Activated effector memory CD4-positive, alpha-beta T cell treated with Interleukin-2 at 50 U/mL for 16 hours (primary cell): ENCODE results near the gene SLC6A9.

Source experiments
- DNase-seq: peaks from one replicate; pipeline ENCODE4 v3.0.0-alpha.2; 2020

SLC6A9 gene

DNA sequence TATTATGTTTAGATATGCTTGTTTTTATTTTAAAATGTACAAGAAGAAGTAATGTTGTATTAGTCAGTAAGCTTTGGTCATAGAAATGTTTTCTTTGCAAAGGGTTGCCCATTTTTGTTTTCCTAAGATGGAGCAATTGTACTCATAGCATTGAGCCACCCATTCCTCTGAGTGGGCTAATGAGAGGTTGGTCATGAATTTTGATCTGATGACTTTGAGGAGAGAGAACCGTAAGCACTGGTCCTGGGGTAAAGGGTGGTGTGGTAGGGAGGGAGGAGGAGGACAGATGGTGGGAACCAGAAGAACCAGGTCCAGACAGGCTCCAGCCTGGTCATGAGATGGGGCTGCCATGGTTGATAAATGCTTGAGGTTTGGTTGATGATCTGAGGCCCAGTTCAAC lies 15.9 kb upstream of the SLC6A9 start:
- DNase-seq = no peak

DNA sequence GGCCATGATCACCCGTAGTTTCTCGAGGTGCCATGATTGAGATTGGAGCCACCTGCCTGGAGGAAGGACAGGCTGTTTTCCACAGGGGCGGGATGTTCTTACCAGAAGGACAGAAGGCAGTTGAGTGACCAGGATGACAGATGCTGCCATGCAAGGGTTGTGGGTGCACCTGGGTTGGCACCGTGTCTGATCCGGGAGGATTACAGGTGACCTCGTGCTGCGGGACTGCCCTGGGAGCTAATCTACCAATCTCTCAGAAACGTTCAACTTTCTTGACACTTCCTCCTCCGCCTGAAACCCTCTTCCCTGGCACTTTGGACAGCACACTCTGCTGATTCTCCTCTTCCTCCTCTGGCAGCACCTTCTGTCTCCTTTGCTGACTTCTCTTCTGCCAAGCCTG lies 13.8 kb upstream of the SLC6A9 start:
- DNase-seq = no peak

DNA sequence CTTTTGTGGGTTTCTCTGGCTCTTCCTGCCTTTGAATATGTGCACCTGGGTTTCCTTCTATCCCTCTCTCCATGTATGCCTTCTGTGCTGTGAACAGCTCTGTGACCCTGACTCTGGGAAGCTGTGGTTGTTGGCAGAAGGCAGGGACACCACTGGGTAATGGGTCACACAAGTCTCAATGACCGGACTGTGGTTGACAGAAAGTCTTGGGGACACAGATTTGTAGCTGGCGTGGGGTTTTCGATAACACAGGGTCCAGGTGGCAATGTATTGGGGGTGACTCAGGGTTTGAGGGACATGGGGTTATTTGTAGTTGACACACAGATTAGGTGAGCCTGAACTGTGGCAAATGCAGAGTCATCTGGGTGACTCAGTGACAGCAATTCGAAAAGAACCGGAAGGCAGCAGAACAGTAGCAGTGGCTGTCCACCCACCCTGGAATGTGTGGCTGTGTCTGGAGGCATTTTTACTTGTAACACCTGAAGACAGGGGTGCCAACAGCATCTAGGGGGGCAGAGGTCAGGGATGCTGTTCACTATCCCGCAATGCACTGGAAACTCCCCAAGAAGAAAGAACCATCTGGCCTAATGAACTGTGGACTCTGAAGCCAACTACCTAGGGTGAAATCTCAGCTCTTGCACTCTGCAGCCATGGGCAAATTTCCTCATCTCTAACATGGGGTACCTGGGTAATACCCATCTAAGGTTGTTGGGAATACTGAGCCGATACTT lies 13.0 kb upstream of the SLC6A9 start:
- DNase-seq = no peak

DNA sequence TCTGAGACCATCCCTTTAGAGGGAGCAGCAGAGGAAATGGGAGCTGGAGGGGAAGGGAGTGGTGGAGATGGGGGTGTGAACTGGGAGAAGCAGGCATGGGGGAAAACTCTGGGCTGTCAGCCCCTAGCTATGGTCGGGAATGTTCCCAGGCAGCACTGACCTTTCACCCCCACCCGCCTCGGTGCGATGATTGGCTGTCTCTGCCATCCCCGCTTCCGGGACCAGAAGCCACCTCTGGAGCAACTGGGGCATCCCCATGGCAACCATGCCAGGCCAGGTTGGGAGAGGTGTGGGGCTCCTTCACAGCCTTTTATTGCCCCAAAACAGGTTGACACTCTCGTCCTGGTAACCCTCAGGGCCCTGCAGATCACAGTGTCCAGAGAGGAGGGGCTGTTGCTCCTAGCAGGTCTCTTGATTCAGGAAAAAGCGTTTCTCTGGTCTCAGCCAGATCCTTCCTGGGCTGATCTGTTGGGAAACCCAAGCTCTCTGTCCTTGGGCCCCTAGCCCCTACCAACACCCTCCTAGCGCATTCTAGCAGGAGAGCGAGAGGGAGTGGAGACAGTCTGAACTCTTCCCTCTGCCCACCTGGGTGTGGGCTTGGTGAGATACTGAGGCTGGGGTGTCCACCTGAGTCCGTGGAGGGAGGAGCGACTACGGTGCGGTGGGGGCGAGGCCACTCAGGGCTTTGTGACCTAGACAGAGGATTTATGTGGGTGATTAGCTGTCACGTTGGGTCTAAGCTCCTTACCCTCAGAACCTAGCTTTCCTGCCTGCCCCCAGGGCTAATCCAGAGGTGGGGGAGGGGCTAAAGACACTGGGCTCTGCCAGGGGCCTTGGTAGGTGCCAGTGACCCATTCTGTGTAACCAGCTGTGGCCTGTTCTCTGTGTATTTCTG lies 12.2 kb upstream of the SLC6A9 start:
- DNase-seq = no peak

DNA sequence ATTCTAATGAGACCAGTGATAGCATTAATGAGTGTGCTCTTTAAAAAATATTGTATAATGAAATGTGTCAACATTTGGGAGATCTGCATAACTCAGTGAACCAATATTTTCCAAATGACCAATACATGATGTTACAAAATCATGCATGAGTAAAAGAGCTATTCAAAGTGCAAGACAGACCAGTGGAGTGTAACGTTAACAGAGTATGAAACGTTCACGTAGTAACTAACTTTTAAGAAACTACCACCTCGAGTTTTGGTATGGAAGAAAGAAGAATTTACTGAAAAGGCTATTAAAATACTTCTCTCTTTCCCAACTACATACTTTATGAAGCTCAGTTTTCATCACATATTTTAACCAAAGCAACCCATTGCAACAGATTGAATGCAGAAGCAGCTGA lies 9.6 kb upstream of the SLC6A9 start:
- no peak for DNase-seq

DNA sequence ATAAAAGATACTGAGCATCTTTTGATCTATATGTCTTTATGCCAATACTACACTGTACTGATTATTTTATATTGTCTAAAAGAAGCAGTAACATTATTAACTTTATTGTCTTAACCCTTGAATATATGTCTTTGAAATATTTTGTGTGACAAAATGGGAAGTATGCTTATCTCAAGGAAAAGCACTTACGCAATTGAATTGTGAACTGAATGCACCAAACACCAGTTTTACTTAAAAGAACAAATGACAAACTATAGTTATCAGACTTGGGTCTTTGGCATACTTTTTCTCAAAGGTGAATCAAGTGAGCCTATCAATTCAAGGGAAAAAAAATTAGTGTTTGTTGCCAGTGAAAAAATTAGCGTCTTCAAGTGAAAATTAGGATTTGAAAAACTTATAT lies 9.2 kb upstream of the SLC6A9 start:
- DNase-seq = no peak

DNA sequence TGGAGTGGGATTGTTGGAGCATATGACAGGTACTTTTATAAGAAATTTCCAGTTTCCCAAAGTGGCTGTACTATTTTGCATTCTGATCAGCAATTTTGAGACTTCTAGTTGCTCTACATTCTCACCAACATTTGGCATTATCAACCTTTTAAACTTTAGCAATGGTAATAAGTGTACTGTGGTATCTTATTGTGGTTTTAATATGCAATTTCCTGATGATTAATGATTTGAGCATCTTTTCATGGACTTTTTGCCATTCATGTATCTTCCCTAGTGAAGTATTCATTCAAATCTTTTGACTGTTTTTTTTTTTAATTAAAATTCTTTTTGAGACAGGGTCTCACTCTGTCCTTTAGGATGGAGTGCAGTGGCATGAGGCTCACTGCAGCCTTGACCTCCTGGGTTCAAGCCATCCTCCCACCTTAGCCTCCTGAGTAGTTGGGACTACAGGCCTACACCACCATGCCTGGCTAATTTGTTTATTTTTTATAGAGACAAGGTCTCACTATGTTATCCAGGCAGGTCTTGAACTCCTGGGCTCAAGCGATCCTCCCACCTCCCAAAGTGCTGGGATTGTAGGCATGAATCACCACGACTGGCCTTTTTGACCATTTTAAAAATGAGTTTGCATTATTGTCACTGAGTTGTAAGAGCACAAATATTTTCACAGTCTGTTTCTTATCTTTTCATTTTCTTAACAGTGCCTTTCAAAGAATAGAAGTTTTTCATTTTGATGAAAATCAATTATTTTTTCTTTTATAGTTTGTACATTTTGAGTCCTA lies 7.8 kb upstream of the SLC6A9 start:
- no peak for DNase-seq

DNA sequence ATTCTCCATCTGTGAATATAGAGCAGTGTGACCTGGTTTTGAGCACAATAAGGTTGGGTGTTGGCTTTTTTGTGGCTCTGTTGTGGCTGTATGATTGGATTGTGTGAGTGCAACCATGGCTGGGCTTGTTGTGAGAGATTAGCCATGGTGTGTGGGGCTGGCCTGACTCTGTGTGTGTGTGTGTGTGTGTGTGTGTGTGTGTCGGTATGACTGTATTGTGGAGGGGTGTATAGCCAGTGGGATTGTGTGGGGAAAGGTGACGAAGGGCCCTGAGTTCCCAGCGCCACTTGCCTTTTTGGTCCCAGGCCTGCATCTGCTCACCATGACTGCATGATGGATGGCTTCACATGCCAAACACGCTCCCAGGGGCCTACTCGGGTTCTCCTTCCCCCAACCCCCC lies 5.9 kb upstream of the SLC6A9 start:
- no peak for DNase-seq

DNA sequence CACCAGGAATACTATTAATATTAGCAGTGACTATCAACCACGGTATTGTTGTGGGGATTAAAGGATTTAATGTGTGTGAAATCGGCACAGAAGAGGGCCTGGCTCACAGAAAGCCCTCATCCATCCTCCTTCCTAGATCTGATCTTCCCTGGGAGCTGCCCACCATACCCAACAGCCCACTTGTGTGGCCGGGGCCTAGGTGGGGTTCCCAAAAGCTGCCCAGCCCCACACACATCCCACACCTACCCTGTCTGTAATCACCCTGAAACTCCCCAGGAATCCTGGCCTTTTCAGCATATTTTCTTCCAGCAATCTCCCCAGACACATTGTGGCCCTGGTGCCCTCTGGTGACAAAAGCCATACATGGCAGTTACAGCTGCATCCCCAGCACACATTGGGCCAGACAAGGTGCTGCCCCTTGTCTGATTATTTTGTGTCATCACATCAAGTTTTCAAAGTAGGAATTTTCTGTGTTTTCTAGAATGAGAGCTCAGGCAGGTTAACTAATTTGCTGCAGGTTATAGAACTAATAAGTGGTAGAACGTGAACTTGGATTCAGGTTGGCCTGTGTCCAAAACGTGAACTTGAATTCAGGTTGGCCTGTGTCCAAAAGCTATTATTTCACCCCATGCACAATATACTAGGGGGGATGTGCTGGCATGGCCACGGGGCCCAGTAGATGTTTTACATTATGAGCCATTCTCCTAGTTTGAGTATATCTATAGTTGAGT lies 5.3 kb upstream of the SLC6A9 start:
- peak; percentile 44 for DNase-seq

DNA sequence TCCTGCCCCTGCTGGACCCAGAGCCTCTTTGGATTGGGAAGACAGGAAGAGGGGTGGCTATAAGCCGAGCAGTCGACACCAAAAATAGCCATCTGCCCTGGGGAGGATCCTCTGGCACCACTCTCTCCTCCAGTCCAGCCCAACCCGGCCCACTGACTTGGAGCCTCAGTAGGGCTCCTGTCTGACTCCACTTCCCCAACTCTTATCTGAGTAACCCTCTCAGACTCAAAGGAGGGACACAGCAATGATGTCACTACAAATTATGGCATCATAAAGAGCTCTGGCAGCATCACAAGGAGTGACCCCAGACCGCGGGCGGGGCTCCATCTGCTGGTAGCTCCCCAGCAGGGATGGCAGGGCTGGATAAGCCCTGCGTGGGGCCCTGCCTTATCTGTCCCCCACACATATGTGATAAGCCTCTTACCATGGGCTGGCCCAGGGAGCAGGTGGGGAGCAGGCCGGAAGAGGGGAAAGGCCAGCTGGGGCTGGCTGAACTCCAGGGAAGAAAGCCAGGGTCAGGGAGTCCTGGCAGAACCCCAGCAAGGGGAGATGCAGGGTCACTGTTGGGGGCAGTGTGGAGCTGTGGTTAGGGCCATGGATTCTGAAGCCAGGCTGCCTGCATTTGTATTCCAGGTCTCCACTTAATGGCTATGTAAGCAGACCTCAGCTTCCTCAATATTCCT lies 4.6 kb upstream of the SLC6A9 start:
- no peak for DNase-seq

DNA sequence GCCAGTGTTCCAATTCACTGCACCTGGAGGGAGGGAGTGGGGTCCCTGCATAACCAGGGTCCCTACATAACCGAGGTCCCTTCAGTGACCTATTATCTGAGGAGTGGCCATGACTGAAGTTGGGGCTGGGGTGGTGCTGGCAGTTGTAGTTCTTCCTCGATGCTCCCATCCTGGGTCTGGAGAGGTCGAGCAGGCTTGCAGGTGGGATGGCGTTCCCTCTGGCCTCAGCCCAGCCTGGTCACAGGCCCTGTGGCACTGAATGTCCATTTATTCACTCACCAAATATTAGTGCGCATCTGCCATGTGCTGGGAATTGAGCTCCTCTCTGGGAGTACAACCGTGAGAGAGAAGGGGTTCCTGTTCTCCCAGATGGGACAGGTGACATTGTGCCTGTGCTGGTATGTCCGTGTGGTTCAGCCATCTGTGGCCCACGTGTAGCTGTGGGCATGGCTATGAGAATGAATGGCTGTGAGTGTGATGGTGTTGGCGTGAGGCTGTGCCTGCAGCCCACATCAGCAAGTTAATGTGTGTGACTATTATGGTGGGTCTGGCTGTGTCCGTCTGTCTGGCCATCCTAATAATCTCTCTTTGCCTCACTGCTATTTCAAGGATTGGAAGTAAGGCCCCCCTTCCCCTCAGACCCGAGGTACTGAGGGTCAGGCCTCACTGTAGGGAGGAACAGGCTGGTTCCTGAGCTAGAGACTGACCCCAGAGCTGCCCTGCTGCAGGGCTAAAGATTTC lies 3.9 kb upstream of the SLC6A9 start:
- no peak for DNase-seq

DNA sequence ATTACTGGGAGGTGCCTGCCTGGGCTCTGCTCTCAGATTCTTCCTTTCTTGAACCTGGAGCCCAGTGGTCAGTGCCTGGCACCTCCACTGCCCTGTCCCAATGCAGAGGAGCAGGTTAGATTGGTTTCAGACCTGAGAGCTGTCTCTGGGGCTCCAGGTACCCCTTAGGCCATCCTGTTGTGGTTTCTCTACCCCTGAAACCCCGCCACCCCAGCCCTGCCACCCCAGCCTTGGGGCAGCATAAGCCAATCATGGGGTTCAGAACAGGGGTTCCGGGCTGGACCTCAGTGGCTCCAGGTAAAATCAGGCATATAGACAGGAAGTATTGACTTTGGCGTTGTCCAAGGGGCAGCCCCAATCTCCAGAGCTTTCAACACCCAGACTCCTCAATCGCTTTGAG lies 3.2 kb upstream of the SLC6A9 start:
- DNase-seq = no peak

DNA sequence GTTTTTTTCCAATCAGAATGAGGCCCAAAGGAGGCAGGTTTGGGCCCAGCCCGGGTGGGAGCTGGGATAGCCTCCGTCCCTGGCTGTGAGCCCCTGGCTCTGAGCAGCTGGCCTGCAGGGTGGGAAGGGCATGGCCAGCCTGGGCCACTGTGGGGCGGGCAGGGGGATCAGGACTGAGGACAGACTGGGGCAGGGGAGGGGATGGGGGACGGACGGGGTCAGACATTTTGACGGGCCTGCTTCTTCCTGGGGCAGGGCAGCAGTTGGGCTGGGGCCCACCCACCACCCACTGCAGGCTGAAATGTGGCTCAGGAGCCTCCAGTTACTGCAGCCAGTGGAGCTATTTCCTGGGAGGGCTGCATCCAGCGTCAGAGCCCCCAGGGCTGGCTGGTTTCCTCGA lies 2.5 kb upstream of the SLC6A9 start:
- DNase-seq = no peak

DNA sequence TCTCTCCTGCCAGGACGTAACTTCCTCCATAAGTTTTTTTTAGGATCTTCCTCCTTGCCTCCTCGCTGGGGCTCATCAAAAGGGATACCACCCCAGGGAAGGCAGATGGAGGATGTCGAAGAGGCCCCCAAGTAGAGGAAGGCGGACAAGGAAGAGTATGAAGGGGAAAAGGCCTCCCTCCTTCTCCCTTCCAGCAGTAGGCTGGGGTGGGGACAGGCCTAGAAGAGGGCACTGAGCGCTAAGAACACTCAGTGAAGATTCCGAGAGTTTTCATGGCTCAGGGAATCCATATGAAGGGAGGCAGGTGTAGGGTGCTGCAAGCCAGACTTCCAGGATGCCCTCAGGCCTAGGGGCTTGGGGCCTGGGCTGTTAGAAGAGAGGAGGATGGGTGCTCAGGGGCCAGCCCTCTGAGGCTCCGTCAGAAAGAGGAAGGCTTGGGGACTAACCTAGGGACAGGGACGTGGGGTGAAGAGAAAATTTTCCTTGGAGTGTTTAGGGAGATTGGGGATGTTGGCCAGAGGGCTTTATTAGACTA lies 1.8 kb upstream of the SLC6A9 start:
- DNase-seq = no peak

DNA sequence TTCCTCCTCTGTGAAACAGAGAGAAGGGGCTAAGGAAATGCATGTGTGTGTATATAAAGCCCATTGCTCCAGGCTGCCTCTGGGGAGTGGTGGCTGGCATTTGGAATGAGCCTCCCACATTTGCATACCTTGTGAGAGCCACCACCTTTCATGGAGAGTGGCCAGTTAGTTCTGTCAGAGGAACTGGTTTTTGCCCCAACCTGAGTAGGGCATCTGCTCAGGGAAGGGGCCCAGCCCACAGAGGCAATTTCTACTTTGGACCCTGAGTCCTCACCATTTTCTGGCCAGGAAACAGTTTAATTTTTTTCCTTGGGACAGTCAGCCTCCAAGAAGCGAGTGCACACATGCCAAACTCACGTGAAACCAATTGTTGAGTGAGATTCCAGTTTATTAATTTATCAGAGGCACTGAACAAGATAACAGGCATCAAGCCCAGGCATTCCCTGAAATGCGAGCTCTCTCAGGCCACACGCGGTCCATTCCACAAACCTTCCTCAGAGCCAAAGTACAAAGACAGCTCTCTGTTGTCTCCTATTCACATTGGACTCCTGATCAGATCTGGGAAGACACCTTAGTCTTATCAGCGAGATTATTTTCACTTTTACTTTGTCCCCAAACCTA lies 1.0 kb upstream of the SLC6A9 start:
- DNase-seq = no peak

DNA sequence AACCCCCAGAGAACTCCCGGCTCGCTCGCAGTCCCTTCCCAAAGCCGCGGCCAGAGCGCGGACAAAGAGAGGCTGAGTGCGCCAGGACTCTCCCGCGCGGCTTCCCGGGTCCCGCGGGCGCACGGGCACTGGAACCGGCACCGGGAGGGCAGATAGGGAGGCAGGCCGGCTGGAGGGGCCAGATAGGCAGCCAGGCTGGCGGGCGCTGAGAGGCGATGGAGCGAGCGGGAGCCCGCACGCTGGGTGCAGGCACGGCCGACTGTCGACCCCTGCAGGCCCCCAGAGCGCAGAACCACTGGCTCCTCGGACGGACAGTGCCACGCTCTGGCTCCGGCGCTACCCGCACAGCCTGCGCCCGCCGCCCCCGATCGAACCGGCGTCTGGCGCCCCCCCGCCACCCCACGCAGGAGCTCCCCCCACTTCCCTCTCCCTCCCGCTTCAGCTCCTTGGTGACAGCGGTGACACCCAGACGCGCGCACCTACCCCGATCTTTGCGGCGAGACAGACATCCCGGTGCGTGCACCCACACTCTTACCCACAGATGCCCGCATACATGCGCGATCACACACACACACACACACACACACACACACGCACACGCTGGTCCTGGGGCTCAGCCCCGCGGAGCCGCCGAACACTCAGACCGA lies 534 bp downstream of the SLC6A9 start:
- peak; percentile 46 for DNase-seq

DNA sequence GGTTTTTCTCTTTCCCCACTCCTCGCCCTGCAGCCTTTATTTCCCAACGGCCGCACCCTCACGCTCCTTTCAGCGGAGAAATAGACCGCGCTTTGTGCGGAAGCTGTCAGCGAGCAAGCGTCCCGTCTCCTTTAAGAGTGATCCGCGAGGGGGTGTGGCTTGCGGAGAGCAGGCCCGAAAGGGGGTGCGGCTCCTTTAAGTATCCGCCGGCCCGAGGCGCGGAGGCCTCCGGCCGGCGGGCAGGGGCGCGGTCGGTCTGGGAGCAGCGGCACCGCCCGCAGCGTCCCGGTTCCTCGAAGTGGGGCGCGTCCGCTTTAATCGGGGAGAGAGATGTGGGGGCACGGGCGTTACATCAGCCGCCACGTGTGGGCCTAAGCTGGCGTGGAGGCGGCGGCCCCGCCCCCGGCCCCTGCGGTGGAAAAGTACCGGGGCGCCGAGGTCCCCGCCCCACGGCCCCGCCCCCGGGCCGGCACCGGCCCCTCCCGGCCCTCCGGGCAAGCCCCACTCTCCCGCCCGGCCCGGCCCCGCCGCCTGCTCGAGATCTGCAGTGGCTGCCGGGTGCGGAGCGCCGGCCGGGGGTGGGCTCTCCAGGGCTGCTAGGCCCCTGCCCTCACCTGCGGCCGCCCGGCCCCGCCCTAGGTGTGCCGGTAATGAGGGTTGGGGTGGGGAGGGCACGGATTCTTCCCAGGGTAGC lies 1.2 kb downstream of the SLC6A9 start:
- peak; percentile 83 for DNase-seq

DNA sequence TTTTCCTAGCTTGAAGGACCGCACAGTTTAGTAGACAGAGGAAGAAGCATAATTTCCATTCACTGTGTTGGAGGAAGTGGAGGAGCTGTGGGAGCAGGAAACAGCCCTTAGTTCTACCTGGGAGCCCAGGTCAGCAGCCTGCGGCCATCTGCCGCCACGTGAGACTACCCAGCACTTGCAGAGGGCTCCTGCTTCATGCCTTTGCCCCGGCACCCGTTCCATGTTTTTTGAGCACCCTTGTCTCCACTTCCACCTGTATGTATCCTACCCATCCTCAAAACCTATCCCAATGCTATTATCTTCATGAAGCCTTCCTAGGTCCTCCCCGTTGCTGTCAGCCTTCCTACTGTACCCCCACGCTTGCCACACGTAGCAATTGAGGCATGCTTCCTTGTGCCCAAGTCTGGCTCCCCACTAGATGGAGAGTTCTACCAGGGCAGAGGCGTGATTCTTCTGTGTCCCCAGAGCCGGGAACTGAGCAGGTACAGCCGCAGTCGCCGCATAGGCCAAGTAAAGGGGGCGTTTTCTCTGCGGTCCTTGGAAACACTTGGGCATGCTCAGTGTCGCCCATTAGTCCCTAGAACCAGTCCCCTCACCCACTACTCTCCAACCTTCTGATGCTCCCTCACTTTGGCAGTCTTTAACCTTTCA lies 1.9 kb downstream of the SLC6A9 start:
- no peak for DNase-seq

DNA sequence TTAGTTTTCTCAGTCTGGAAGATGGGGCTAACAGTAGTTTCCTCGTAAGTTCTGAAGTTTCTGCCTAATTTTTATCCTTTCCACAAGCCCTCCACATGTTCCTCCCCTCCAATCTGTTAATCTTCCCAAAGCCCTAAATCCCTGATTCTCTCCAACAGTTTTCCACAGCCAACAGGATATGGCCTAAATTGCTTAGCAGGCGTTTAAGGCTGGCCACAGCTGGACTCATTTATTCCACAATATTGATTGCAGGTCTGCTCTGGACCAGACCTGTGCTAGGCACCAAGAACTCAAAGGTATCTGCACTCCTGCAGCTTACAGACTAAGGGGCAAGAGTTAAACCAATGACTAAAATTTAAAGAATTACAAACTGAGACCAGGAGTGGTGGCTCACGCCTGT lies 3.9 kb downstream of the SLC6A9 start:
- DNase-seq = no peak
